ENCODE measurements around the gene DLG5.

DNA sequence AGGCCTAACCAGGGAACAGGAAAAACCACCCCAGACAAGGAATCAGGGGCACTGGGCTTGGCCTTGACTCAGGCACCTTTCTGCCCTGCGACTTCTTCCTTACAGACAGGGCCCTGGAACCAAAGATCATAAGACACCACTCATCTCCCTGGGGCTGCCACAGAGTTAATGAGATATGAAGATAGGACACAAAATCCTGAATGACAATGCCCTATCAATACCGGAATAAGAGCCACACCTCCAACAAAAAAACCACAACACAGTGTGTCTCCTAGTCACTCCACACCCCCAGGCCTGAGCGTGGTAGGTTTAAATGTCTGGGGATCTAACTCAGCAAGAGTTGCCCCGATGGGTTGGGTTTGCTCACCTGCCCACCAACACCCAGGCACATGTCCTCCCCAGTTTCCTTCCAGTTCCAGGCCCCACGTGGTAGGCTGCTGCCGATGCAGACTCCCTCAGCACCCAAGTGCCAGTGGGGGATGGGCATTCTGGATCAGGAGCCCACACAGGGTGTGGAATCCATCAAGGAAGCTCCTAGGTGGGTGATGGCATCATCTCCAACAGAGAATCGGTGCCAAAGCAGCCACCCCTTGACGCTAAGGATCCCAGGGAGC lies 3.9 kb downstream of the DLG5 start:
- TF ChIP-seq, protein P1, sequence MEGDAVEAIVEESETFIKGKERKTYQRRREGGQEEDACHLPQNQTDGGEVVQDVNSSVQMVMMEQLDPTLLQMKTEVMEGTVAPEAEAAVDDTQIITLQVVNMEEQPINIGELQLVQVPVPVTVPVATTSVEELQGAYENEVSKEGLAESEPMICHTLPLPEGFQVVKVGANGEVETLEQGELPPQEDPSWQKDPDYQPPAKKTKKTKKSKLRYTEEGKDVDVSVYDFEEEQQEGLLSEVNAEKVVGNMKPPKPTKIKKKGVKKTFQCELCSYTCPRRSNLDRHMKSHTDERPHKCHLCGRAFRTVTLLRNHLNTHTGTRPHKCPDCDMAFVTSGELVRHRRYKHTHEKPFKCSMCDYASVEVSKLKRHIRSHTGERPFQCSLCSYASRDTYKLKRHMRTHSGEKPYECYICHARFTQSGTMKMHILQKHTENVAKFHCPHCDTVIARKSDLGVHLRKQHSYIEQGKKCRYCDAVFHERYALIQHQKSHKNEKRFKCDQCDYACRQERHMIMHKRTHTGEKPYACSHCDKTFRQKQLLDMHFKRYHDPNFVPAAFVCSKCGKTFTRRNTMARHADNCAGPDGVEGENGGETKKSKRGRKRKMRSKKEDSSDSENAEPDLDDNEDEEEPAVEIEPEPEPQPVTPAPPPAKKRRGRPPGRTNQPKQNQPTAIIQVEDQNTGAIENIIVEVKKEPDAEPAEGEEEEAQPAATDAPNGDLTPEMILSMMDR (IDR thresholded peaks at IDR 0.05): no peak
- TF ChIP-seq POLR2AphosphoS5 (IDR thresholded peaks at IDR 0.05): no peak
- no peak for TF ChIP-seq EP300 (IDR thresholded peaks at IDR 0.05)

Measured in gastroesophageal sphincter (tissue), 3 donors.